ENCODE results near the gene ZNF385B. TPM values are rescaled to one million over a fixed set of nuclear protein-coding genes. Genes with fewer than 3 reads are reported as not detected.

Gene ZNF385B
- 1 to 10 TPM in 3 of 4 donors, under 1 TPM in 1; 0.89 to 3.6 (median 1.8) TPM for total RNA-seq

GRCh38 chr2:179861416-179862067, at the start of gene ZNF385B:
TSS of gene ZNF385B (minus strand) at chr2:179861612.
- Histone ChIP-seq H3K9me3 (no peaks in the 10 kb centered on the region), H3K36me3 (no peaks in the 10 kb centered on the region), H3K27ac (peak within 1 kb of the TSS; percentile 50), H3K4me1 (peaks cover 18% of the 10 kb centered on the region), H3K27me3 (peaks cover 25% of the 10 kb centered on the region), H3K4me3 (peak within 1 kb of the TSS; percentile 67)
- TF ChIP-seq, protein P1, sequence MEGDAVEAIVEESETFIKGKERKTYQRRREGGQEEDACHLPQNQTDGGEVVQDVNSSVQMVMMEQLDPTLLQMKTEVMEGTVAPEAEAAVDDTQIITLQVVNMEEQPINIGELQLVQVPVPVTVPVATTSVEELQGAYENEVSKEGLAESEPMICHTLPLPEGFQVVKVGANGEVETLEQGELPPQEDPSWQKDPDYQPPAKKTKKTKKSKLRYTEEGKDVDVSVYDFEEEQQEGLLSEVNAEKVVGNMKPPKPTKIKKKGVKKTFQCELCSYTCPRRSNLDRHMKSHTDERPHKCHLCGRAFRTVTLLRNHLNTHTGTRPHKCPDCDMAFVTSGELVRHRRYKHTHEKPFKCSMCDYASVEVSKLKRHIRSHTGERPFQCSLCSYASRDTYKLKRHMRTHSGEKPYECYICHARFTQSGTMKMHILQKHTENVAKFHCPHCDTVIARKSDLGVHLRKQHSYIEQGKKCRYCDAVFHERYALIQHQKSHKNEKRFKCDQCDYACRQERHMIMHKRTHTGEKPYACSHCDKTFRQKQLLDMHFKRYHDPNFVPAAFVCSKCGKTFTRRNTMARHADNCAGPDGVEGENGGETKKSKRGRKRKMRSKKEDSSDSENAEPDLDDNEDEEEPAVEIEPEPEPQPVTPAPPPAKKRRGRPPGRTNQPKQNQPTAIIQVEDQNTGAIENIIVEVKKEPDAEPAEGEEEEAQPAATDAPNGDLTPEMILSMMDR (IDR thresholded peaks at IDR 0.05) = no peak
- peak in 1 of 2 donors; percentile 69 for DNase-seq (ENCODE audit: low spot score in 2 of 2)
- 1% methylated on average over 35 of the region's 55 CpGs for WGBS

GRCh38 chr2:179910735-179911113, 49.3 kb upstream of the ZNF385B start:
- H3K36me3 ChIP-seq = no peaks in the 10 kb centered on the region
- WGBS = 66% methylated on average over 3 of the region's 3 CpGs
- H3K4me1 ChIP-seq = no peaks in the 10 kb centered on the region

DNA sequence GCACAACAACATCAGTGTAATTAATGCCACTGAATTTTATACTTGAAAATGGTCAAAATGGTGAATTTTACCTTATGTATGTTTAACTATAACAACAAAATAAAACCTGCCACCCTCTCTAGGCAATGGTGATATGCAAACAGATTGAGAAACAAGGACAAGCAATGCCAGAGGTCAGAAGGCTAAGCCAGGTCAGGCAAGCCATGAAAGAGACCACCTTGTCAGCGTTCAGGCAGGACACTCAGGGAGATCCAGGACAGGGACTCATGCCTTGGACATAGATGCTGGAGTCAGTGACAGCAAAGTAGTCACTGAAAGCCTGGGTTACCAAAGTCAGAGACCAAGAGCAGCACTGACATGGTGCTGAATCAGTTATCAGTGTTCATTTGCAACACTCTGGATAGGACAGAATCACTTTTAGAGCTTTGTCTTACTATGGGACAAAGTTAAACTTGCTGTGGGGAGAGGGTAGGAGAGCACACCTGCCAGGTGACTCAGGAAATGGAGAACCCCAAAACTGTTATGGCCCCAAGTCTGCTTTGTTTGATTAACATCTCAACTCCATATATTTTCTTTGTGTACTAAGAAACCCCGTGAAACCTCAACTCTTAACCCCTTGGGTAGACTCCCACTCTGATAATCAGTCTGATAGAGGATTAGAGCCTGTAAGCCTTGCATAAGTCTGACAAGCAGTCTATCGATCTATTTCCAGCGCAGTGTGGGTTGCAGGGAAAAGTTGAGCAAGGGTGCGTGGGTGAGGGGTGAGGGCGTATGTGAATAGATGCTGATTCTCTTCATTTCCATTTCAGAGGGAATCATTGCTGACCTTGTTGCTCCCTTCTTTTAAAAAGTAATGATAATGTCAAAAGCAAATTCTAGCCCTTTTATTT, 48.7 kb upstream of the ZNF385B start:
- Histone ChIP-seq H3K9me3 (no peaks in the 10 kb centered on the region), H3K4me1 (no peaks in the 10 kb centered on the region), H3K4me3 (no peak overlapping the region), H3K27me3 (no peaks in the 10 kb centered on the region), H3K36me3 (no peaks in the 10 kb centered on the region), H3K27ac (no peak overlapping the region)
- 73% methylated on average over 6 of the region's 6 CpGs for WGBS
- no peak for TF ChIP-seq POLR2AphosphoS5 (IDR thresholded peaks at IDR 0.05)
- no peak for TF ChIP-seq EP300 (IDR thresholded peaks at IDR 0.05)
- DNase-seq (ENCODE audit: low spot score in 2 of 2) = no peak

More at GRCh38 chr2:179910735-179911113, 49.3 kb upstream of the ZNF385B start:
- no peak overlapping the region for H3K27ac ChIP-seq
- no peaks in the 10 kb centered on the region for H3K27me3 ChIP-seq
- H3K4me3 ChIP-seq = no peak overlapping the region
- H3K9me3 ChIP-seq = no peaks in the 10 kb centered on the region
- no peak for DNase-seq (ENCODE audit: low spot score in 2 of 2)
- TF ChIP-seq POLR2A (IDR thresholded peaks at IDR 0.05) (no peak), EP300 (IDR thresholded peaks at IDR 0.05) (no peak)

DNA sequence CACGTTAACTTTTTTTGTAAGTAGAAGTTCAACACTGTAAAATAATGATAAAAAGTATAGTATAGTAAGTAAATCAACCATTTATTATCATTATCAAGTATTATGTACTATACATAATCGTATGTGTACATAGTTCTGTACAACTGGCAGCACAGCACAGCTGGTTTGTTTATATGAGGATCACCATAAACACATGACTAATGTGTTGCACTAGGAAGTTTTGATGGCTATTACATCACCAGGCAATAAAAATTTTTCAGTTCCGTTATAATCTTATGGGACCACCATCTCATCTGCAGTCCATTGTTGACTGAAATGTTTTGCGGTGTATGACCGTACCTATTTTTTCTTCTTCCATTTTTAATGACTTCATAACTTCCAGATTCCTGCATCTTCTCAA, 39.2 kb upstream of the ZNF385B start:
- no peak for TF ChIP-seq POLR2A (IDR thresholded peaks at IDR 0.05)
- TF ChIP-seq, protein P1 (IDR thresholded peaks at IDR 0.05) = no peak
- TF ChIP-seq POLR2AphosphoS5 (IDR thresholded peaks at IDR 0.05) = no peak
- no peak for TF ChIP-seq EP300 (IDR thresholded peaks at IDR 0.05)
- no peaks in the 10 kb centered on the region for H3K36me3 ChIP-seq
- H3K27ac ChIP-seq = no peak overlapping the region
- no peak overlapping the region for H3K4me3 ChIP-seq
- 70% methylated on average over 5 of the region's 5 CpGs for WGBS
- H3K4me1 ChIP-seq = no peaks in the 10 kb centered on the region
- H3K9me3 ChIP-seq = no peaks in the 10 kb centered on the region
- no peak for DNase-seq (ENCODE audit: low spot score in 2 of 2)
- H3K27me3 ChIP-seq = no peaks in the 10 kb centered on the region

DNA sequence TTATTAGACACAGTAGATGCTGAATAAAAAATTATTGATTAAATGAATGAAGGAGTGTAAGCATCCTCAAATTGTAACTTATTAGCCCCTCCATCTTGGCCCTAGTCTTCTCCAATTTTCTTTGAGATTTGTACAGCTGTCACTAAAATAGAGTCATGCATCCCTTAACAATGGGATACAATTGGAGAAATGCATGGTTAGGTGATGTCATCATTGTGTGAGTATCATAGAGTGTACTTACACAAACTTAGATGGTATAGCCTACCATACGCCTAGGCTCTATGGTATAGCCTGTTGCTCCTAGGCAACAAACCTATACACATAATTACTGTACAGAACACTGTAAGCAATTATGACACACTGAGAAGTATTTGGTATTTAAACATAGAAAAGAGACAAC, 38.3 kb upstream of the ZNF385B start:
- Histone ChIP-seq H3K36me3 (no peaks in the 10 kb centered on the region), H3K9me3 (no peaks in the 10 kb centered on the region), H3K4me1 (no peaks in the 10 kb centered on the region), H3K27me3 (no peaks in the 10 kb centered on the region), H3K4me3 (no peak overlapping the region), H3K27ac (no peak overlapping the region)
- TF ChIP-seq POLR2AphosphoS5 (IDR thresholded peaks at IDR 0.05) (no peak), POLR2A (IDR thresholded peaks at IDR 0.05) (no peak), EP300 (IDR thresholded peaks at IDR 0.05) (no peak)
- TF ChIP-seq, protein P1 (IDR thresholded peaks at IDR 0.05) = no peak
- WGBS = 97% methylated on average over 1 of the region's 1 CpG
- DNase-seq (ENCODE audit: low spot score in 2 of 2) = no peak

GRCh38 chr2:179898873-179899272, 37.5 kb upstream of the ZNF385B start:
- H3K9me3 ChIP-seq = no peaks in the 10 kb centered on the region
- H3K27ac ChIP-seq = no peak overlapping the region
- WGBS = 88% methylated on average over 4 of the region's 4 CpGs
- H3K4me3 ChIP-seq = no peak overlapping the region
- H3K27me3 ChIP-seq = no peaks in the 10 kb centered on the region
- H3K4me1 ChIP-seq = no peaks in the 10 kb centered on the region
- no peak for DNase-seq (ENCODE audit: low spot score in 2 of 2)
- H3K36me3 ChIP-seq = no peaks in the 10 kb centered on the region
- TF ChIP-seq, protein P1 (IDR thresholded peaks at IDR 0.05) = no peak
- TF ChIP-seq POLR2A (IDR thresholded peaks at IDR 0.05) (no peak), EP300 (IDR thresholded peaks at IDR 0.05) (no peak), POLR2AphosphoS5 (IDR thresholded peaks at IDR 0.05) (no peak)
